Hematopoietic multipotent progenitor cell treated with erythropoietin and hydrocortisone succinate and interleukin-3 and kit ligand, for 4 days (in vitro differentiated cells): Measurements from ENCODE around the gene MAMLD1.

Experiments
- DNase-seq: peaks from one replicate; pipeline ENCODE4 v3.0.0-alpha.2; 2015

Gene MAMLD1

DNA sequence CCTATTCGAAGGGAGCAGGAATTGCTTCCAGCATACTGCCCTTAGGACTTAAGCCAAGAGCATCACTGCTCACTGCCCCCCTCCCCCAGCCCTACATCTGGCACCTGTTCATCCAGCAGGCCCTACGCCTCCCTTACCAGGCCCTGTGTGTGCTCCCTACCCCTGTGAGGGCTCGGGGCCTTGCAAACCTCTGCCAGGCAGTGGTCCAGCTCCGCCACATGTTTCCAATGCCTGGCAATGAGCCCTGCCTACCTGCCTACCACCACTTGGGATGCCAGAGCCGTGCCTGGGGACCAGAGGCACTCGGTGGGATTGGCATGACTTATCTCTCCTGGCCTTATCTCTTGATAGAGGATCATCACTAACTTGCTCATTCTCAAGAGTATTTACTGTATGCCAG, 177.8 kb downstream of the MAMLD1 start:
- DNase-seq: no peak

DNA sequence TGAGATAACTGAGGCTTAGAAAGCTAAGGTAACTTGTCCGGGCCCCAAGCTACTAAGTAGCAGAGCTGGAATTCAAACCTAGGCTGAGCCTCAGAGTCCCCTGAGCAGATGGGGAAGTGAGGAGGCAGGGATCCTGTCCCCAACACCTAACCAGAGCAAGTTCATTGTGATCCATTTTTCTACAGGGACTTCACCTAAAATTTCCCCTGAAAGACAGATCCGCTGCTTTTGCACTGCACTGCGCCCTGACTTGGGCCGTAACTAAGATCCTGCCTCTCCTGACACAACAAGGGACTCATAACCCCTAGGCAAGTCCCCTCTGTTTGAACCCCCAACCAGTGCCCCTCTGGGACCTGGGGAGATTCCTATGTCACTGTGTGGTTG, 179.7 kb downstream of the MAMLD1 start:
- DNase-seq: no peak

DNA sequence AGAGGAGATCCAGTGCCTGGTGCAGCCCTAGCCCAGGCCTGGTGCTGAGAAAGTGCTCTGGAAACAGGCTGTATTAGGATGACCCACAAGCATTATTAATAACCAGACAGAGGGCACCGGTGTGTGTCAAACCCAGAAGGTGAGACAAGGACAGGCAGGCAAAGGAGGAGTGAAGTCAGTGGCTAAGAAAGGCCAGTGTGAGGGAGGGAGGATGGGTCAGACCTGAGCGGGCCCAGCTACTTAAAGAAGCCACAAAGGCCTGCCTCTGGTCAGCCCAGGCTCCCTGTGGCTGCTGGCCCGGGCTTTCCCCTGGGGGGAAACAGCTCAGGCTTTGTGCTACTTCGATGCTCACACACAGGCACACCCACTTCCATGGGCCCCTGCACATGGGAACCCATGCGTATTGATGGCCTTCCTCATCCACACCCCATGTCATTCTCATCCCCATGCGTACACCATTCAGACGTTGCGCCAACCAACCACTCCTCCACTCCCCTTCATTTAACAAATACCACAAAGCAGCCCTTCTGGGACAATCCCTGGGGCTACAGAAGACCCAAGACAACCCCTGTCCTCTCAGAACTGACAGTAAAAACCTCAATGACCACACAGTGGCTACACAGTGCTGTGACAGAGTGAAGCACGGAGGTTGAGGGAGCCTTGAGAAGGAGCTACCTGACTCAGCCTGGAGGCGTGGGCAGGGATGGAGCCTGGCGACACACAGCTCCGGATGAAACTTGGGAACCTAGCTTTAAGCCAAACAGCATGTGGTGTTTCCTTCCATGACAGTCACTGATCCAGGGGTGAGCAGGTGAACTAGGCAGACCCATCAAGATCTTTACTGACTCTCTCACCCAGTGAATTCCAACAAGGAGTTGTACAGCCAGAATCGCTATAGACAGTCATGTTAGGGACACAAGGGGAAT, 180.4 kb downstream of the MAMLD1 start:
- DNase-seq: no peak

DNA sequence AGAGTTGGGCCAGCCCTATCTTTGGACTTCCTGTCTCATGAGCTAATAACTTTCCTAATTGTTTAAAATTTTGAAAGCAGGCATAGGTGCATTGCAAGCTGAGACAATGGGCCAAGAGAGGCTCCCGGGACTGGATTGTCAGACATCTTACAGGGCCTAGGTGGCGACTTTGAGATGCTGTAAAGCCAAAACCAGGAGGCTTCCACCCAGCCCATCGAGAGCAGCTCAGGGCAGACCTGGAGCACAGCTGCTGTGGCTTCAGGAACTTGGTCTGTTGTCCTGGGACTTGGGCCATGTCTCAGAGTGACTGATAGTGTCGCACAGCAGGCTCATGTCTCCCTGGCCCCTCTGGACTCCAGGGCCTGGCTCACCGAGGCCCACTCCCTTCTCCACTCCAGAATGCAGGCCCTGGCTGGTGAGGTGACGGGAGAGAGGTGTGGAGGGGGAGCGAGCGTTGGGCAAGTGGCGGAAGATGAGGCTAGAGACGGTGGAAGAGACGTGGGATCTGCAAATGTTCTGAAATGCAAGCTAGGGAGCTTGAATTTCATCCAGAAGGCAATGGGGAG, 181.2 kb downstream of the MAMLD1 start:
- peak; percentile 62 for DNase-seq

DNA sequence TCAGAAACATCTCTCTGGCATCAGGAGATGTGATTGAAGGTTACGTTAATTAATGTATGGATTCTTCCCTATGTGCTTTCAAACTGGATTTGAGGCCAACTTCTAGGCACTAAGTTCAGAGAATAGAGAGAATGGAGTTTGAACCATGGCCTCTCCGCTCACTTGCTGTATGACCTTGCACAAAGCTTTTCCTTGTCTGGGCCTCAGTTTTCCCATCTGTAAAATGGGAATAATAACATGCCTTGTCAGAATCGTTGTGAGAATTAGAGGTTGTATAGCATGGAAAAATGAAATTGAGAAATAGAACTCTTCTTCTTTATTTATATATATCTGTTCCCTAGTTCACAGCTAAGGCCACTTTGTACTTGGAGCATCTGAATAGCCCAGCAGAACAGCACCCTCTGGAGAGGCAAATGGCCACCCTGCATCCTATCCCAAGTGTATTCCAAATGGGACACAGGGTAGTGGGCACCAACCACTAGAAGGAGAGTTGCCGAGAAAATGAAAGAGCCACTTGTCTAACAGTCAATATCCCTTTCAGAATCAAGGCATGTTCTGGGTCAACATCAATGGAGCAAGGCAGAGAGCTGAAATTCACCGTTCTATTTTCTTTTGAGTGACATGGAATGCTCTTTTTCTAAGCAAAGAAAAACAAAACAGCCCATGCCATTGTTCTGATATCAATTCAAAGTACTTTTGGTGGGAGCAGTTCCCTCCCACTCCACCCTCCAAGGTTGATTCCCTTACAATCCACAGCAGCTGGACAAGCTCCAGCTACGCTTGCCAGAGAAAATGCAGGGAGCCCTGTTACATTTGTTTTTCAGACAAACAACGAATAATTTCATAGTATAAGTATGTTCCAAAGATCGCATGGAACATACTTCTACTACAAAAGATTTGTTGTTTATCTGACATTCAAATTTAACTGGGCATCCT, 182.0 kb downstream of the MAMLD1 start:
- no peak for DNase-seq

DNA sequence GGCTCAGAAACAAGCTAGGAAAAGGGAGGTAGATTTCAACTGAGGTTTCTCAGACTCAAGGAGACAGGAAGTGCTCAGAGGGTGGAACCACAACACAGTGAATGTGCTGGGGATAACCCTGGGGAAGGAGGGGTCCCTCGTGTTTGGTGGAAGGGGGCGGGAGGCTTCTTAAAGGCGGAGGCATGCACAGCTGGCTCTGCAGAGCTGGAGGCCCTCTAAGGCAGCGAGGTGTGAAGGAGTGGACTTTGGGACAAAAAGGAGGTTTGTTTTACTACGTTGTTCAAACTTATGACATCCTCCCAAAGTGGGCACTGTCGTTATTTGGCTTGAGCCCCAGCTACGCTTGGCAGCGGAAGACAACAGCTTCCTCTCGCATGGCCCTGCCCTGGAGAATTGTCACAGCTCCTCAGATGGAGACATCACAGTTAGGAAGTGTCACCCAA, 183.6 kb downstream of the MAMLD1 start:
- peak; percentile 73 for DNase-seq

DNA sequence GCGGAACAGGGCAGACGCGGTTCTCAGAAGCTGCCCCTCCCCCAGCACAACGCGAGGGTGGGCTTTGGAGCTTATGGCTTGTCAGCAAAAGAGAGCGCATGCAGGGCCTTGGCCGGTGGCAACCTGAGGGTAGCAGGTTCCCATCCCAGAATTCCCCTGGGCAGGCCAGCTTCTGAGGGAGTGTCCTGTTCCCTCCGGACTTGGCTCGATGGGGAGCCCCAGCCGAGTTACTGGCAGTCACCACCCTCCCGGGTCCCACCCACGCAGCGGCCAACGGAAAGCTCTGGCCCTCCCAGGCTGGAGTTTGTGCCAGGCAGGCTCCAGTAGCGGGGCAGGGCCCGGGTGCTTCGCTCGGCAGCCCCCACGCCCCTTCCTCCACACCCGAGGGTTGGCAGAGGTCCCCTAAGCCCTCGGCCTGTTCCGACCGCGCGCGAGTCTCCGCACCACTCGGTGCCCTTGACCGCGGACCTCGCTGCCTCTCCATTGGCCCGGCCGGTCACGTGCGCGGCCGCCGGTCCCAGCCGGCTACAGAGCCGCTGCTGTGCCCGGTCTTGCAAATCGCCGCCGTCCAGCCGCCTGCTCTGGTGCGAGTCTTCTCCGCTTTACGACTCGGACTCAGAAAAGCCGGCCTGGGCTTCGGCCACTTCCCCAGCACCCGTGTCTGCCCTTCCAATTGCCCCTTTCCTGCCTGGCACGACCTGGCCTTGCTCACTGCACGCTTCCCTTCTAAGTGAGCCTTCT, 184.4 kb downstream of the MAMLD1 start:
- peak; percentile 68 for DNase-seq

DNA sequence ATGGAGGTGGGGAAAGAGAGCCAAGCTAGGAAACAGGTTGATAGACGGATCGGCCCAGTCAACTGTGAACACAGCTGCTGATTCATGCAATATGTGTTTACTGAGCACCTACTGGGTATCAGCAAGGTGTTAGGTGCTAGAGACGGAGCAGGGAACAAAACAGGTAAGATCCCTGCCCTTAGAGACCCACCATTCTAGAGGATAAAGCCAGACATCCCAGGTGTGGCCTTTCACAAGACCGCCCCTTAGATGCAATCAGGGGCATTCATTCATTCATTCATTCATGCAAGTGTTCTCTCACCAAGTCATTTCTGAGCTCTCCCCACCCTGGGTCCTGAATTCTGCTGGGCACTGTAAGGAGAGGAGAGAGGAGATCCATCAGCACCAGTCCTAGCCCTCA, 185.1 kb downstream of the MAMLD1 start:
- DNase-seq: no peak

DNA sequence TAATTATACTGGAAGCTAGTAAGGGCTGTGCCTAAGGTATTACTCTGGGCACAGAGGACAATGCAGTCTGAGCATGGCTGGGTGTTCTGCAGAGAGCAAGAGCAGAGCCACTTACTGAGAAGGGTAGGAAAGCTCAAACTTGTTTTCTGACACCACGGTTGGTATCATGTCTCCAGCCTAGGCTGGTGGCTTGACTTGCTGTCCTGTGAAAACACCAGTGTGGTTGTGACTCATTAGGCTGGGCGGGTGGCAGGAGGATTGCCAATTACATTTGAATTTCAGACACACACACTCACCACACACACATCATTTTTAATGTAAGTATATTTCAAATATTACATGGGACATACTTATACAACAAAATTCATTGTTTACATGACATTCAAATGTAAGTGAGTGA, 185.6 kb downstream of the MAMLD1 start:
- DNase-seq: peak; percentile 55

DNA sequence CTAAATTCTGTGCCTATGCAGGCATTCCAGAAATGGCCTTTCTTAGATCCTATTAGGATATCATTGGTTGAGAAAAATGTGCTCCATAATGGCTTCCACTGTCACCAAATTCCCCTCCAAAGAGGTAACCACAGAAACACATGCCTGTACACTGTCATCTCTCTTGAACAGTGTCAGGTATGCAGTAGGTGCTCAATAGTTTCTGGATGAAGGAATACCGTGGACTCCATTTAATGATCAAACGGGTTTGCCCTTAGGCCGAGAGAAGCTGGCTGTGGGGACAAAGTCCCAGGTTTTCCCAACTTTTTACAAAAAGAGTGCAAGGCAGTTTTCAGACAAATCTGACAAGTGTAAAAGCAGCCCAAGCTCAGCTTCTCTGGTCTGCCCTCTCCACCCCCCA, 188.8 kb downstream of the MAMLD1 start:
- no peak for DNase-seq

DNA sequence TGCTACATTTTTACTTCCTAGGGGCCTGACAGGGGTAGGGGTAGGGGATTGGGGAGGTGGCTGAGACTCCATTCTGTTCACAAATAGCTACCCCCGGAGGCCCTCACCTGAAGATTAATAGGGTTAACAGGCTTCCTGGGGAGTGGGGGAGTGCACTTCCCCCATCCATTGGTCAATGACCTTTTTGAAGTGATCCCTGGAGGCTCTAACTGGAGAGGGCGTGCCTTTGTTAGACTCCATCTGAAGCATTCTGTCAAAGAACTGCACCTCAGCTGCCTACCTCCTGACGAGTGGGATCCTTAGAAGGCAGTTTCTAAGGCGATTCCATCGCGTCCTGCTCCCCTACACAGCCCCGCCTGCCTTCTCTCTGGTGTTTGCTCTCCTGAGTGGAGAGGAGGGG, 195.3 kb downstream of the MAMLD1 start:
- no peak for DNase-seq
